Transverse colon (tissue), 4 donors: ENCODE data around the gene KCNAB2. TPM values are rescaled to one million over a fixed set of nuclear protein-coding genes. Genes with fewer than 3 reads are reported as not detected.
A peak's percentile ranks its signal among the peaks of the same experiment; 100 is the strongest.

ENCODE experiments used
- DNase-seq: peaks from one replicate; pipeline ENCODE4 v3.0.0-alpha.2; 2019
- H3K27ac ChIP-seq, 4 donors: fragments of 200-600 bp; sonication (generic); 2 replicates each; pipeline ENCODE4 v1.5.1; 2016 to 2018; ENCODE audit warnings: inconsistent platforms in 4 of 4
- H3K27me3 ChIP-seq: fragments of 200-600 bp; sonication (generic); 2 replicates; pipeline ENCODE4 v1.5.1; 2017; ENCODE audit warnings: inconsistent platforms
- H3K36me3 ChIP-seq, 4 donors: fragments of 200-600 bp; sonication (generic); 2 replicates each; pipeline ENCODE4 v1.5.1; 2017 to 2019; ENCODE audit warnings: inconsistent platforms in 4 of 4
- H3K4me1 ChIP-seq, 4 donors: fragments of 200-600 bp; sonication (generic); 2 replicates each; pipeline ENCODE4 v1.5.1; 2017 to 2020; ENCODE audit warnings: inconsistent platforms in 4 of 4
- H3K4me3 ChIP-seq, 4 donors: fragments of 200-600 bp; sonication (generic); 1 replicate in 1 of 4; 2 replicates in 3 of 4; pipeline versions ENCODE4 v1.5.1 to v1.6.1; 2017 to 2019; ENCODE audit warnings: inconsistent platforms in 4 of 4
- H3K9me3 ChIP-seq, 2 donors: fragments of 200-600 bp; sonication (generic); 2 replicates each; pipeline ENCODE4 v1.5.1; 2017 to 2019; ENCODE audit warnings: inconsistent platforms in 2 of 2
- CTCF ChIP-seq, 5 experiments: fragments of 200-600 bp in 3 of 5; fragments of 450-650 bp in 2 of 5; sonication (generic) in 3 of 5; IDR thresholded peaks; 1 replicate in 2 of 5; 2 replicates in 3 of 5; pipeline ENCODE4 v1.5.1; 2016 to 2017; ENCODE audit warnings: antibody characterized with exemption in 5 of 5, inconsistent platforms in 3 of 5, mild to moderate bottlenecking in 2 of 5, moderate library complexity in 1 of 5
- EP300 ChIP-seq: sonication (generic); formaldehyde crosslinking; IDR thresholded peaks from one replicate; pipeline ENCODE4 v1.6.1; 2017; ENCODE audit warnings: antibody characterized with exemption, low read depth
- POLR2A ChIP-seq: fragments of 450-650 bp; IDR thresholded peaks from one replicate; pipeline ENCODE4 v1.6.1; 2016; ENCODE audit warnings: antibody characterized with exemption, mild to moderate bottlenecking, moderate library complexity
- POLR2AphosphoS5 ChIP-seq, 3 donors: sonication (generic); formaldehyde crosslinking; IDR thresholded peaks; one replicate each; pipeline ENCODE4 v1.6.1; 2016; ENCODE audit warnings: antibody characterized with exemption in 3 of 3
- WGBS, 2 donors: methylation state at CpG; one replicate each; pipeline ENCODE4 v1.1.5; 2018; ENCODE audit warnings: low coverage in 1 of 2; 5-methylcytosine and 5-hydroxymethylcytosine counted together
- in situ Hi-C, 4 donors: fragments of 200-750 bp; cut with MboI; loops; one replicate each; pipeline versions ENCODE4 v1.15.0 to v1.15.1; 2017; ENCODE audit warnings: low sequenced_read_pairs in 3 of 4, low pct_ligation_motif_present in 1 of 4, low pct_unique_long_range_greater_than_20kb in 1 of 4
- intact Hi-C: fragments of 100-400 bp; cut with DNase I; formaldehyde crosslinking; loops from one replicate; pipeline ENCODE4 v1.15.1; 2023; ENCODE audit warnings: low total_unique reads
- total RNA-seq, 4 donors: library from RNA; depleted of rRNA; stranded (reverse); fragments of >200 nt; gene quantifications; one replicate each; pipeline ENCODE4 v1.1.0, GENCODE V29; 2016

Gene KCNAB2
- total RNA-seq, 4 donors from 2014 or later, result 1.00 to 25.4 (median 7.9) TPM

GRCh38 chr1:6080469-6080868 is 34.8 kb downstream of the KCNAB2 start:
- WGBS, 2 donors, result 64% methylated on average over 12 of the region's 12 CpGs; no CpG with 5 or more reads in 1 of the 2 donors
- no peak overlapping the region for H3K27ac ChIP-seq
- no peak overlapping the region for H3K4me3 ChIP-seq

GRCh38 chr1:6081901-6082300 is 36.2 kb downstream of the KCNAB2 start:
- Histone ChIP-seq H3K4me3 (no peak overlapping the region), H3K27me3 (no peaks in the 10 kb centered on the region), H3K27ac (no peak overlapping the region), H3K4me1 (peaks cover 0 to 20% (median 0%) of the 10 kb centered on the region in 4 donors), H3K9me3 (no peaks in the 10 kb centered on the region), H3K36me3 (no peaks in the 10 kb centered on the region)
- TF ChIP-seq EP300, result no peak
- no peak for TF ChIP-seq CTCF (IDR thresholded peaks at IDR 0.05)
- WGBS, 2 donors, result 78% methylated on average over 12 of the region's 12 CpGs; no CpG with 5 or more reads in 1 of the 2 donors
- no peak for DNase-seq
- intact Hi-C loops, result no loop called here
- in situ Hi-C loops, result no loop called here

More at GRCh38 chr1:6080469-6080868, 34.8 kb downstream of the KCNAB2 start:
- DNase-seq, result no peak
- no peaks in the 10 kb centered on the region for H3K36me3 ChIP-seq
- H3K9me3 ChIP-seq, result no peaks in the 10 kb centered on the region
- TF ChIP-seq CTCF (IDR thresholded peaks at IDR 0.05), result no peak
- no peak for TF ChIP-seq EP300
- TF ChIP-seq POLR2A, result no peak
- TF ChIP-seq POLR2AphosphoS5 (IDR thresholded peaks at IDR 0.05), result no peak
- H3K4me1 ChIP-seq, result peaks cover 0 to 20% (median 0%) of the 10 kb centered on the region in 4 donors
- H3K27me3 ChIP-seq, result no peaks in the 10 kb centered on the region
- intact Hi-C loops (no loop called here), in situ Hi-C loops (no loop called here)

GRCh38 chr1:6082430-6082971 is 36.8 kb downstream of the KCNAB2 start:
- 71 to 74% methylated on average over 3 to 10 of the region's 10 CpGs for WGBS, 2 donors

GRCh38 chr1:6083385-6083784 is 37.7 kb downstream of the KCNAB2 start:
- in situ Hi-C loops, result no loop called here
- TF ChIP-seq EP300, result no peak
- no peak for TF ChIP-seq CTCF (IDR thresholded peaks at IDR 0.05)
- TF ChIP-seq POLR2AphosphoS5 (IDR thresholded peaks at IDR 0.05), result no peak
- no peak for TF ChIP-seq POLR2A
- intact Hi-C loops, result no loop called here
- DNase-seq, result no peak
- Histone ChIP-seq H3K4me3 (no peak overlapping the region), H3K4me1 (peaks cover 0 to 20% (median 0%) of the 10 kb centered on the region in 4 donors), H3K36me3 (no peaks in the 10 kb centered on the region), H3K27ac (peak overlapping the region in 1 of 4 donors; percentile 34), H3K27me3 (no peaks in the 10 kb centered on the region), H3K9me3 (no peaks in the 10 kb centered on the region)
- 83% methylated on average over 18 of the region's 18 CpGs; no CpG with 5 or more reads in 1 of the 2 donors for WGBS, 2 donors

More at GRCh38 chr1:6082430-6082971, 36.8 kb downstream of the KCNAB2 start:
- in situ Hi-C loops (no loop called here), intact Hi-C loops (no loop called here)
- H3K27me3 ChIP-seq, result no peaks in the 10 kb centered on the region
- H3K36me3 ChIP-seq, result no peaks in the 10 kb centered on the region
- TF ChIP-seq EP300 (no peak), CTCF (IDR thresholded peaks at IDR 0.05) (peak in 1 of 5 experiments; percentile 26), POLR2A (no peak)
- no peak for DNase-seq
- no peak overlapping the region for H3K4me3 ChIP-seq
- no peaks in the 10 kb centered on the region for H3K9me3 ChIP-seq
- peaks cover 0 to 20% (median 0%) of the 10 kb centered on the region in 4 donors for H3K4me1 ChIP-seq
- H3K27ac ChIP-seq, result no peak overlapping the region
